SHP77 treated with DMSO at 0.1 percent for 48 hours (cell line): Measurements from ENCODE around the gene TANGO6.
"Not testable (repeated sequence)": the region's sequence is repeated elsewhere in the genome, so short reads cannot be mapped to it uniquely, and the experiment has no call there.

Experiments
- DNase-seq: peaks from one replicate; lab custom pipeline; 2025; lab: John Stamatoyannopoulos, UW

Gene TANGO6

DNA sequence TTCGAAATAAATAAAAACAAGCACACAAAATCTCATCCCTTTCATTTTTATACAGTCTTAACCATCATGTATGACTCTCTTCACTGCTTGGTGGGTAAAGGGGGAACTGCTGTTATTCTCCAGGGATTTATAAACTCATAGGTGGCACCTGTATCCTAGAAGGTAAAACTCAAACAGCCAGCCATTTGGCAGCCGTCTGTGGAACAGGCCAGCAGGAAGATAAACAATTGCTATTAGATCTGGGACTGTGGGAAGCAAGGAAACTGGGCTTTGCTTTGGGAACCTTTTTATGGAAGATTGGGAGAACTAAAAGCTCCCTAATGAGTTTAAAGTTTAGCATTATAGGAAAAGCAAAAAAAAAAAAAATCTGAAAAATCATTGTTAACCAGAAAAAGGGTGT lies 126.0 kb downstream of the TANGO6 start:
- DNase-seq = no peak

DNA sequence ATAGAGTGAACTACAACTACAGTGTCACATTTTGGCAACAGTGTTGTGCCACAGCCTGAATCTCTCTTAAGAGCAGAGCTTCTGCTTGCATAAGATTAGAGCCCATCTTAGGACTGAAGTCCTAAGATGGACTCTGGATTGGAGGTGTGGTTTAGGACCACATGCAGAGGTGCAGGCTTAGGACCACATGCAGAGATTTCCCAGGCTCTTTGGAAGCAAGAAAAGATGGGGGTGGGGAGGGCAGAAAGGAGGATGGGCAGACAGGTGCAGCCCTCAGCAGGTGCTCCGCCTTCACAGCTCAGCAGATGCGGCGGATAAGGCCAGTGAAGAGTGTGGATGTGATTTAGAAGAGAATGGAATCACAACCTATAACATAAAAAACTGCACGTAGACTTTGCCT lies 128.7 kb downstream of the TANGO6 start:
- DNase-seq = no peak

DNA sequence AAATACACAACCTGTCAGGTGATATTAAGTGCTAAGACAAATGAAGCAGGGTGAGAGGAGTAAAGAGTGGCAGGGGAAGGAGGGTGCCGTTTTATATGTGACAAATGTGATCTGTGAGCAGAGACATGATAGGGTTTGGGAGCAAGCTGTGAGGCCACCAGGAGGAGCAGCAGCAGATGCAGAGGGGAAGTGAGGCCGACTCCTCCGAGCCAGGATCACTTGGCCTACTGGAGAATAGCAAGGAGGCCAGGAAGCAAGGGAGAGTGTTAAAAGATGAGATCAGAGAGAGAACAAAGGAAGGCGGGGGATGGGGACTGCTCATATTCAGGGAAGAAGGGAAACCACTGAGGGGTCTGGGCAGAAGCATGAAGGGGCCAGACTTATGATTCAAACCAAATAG lies 129.4 kb downstream of the TANGO6 start:
- DNase-seq = no peak

DNA sequence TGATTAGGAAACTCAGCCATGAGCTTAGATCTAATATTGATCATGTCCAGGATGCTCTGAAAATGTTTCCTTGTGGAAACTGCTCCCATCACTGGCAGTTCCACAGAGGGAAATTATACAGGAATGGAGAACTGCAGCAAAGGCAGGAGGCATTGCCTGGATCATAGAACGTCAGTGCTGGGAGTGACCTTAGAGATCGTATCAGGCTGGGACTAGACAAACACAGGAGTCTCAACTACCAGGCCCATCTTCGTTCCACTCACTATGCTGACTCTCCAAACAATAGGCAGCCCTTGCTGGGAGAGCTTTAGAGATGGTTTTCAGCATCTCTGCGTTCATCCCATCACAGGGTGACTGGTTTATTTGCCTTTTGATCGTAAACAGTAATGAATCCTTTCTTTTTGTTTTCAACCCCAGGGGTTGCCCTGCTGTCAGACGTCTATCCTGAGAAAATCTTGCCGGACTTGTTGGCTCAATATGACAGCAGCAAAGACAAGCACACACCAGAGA lies 130.3 kb downstream of the TANGO6 start:
- no peak for DNase-seq

DNA sequence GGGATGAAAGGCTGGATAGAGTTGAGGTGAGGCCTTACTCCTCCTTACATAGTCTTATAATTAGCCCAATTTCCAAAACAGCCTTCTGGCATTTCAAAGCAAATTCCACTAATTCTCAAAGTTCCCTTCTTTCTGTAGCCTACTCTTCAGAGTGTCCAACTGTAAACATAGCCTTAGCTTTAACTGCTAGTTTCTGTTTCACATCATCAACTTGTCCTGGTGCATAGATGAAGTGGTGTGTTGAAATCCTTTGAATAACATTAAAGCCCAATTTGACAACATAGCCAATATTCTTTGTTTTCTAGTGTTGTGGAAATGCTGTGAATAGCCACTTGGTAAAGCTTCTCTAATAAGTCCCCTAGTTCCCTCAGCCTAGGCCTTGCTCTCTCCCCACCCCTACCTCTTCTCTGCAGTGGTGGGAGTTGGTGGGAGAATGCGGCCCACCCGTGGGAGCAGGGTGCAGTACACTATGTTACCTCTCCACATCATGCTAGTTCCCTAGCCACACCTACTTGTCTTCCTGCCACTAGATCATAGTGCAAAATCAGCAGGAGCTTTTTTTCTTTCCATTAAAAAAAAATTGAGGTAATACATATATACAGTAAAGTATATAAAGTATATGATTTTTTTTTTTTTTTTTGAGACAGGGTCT lies 135.1 kb downstream of the TANGO6 start:
- DNase-seq = no peak

DNA sequence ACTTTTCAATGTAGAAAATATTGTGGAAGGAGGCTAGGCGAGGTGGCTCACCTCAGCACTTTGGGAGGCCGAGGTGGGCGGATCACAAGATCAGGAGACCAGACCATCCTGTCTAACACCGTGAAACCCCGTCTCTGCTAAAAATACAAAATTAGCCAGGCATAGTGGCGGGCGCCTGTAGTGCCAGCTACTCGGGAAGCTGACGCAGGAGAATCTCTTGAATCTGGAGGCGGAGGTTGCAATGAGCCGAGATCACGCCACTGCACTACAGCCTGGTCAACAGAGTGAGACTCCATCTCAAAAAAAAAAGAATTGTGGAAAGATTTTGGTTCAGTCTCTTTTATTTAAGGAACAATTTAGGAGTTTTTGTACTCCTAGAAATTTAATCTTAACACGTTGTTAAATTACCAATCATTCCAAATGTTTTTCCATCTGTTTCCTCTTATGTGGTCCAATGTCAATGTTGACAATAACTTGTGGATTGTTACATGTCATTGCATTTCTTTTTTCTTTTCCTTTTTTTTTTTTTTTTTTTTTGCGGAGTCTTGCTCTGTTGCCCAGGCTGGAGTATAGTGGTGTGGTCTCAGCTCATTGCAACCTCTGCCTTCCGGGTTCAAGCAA lies 137.5 kb downstream of the TANGO6 start:
- DNase-seq = no peak

DNA sequence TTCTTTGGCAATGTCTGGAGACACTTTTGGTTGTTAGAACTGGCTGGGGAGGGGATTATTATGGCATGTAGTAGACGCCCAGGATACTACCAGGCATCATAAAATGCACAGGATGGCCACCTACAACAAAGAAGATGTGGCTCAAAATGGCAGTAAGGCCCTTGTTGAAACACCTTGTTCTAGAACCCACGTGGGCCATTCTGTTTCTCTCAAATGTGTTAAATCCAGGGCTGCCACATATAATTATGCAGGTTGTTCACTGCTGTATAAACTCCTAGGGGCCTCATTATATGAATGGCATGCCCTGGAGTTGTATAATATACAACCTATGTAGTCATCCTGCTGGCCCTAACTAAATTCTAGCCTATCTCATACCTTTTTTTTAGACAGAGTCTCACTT lies 138.6 kb downstream of the TANGO6 start:
- no peak for DNase-seq

DNA sequence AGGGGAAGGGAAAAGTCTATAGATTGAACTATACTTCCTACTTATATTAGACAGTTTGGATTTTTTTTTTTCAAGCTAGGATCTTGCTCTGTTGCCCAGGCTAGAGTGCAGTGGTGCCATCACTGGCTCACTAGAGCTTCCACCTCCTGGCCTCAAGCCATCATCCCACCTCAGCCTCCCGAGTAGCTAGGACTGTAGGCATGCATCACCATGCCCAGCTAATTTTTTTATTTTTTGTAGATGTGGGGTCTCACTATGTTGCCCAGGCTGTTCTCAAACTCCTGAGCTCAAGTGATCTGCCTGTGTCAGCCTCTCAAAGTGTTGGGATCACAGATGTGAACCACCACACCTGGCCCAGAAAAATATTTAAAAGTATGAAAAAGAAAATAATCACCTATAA lies 141.1 kb downstream of the TANGO6 start:
- DNase-seq = no peak

DNA sequence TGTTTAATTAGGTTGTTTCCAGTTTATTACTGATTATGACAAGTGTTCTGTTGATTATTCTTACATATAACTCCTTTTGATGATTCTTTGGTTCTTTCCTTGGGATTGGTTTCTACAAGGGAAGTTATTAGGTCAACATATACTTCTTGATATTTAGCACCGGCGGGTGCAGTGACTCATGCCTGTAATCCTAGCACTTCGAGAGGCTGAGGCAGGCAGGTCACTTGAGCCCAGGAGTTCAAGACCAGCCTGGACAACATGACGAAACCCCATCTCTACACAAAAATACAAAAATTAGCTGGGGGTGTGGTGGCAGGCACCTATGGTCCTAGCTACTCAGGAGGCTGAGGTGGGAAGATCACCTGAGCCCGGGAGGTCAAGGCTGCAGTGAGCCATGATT lies 141.9 kb downstream of the TANGO6 start:
- DNase-seq = no peak

DNA sequence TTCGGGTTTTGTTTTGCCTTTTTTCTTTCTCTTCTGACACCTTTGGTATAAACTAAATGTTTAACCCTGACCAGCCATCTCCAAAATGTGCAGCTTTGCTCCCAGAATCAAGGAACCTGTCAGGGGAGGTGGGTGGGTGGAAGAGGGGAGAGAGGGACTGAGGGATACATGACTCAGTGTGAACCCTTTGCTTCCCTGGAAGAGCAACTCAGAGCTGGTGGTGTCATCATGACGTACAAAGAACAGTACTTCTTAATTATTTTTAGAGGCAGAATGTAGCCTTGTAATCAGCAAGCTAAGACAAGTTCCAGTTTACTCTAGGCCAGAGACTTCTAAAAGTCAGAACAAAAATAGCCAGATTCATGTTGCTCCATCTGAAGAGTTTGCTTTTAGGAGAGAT lies 142.5 kb downstream of the TANGO6 start:
- no peak for DNase-seq

DNA sequence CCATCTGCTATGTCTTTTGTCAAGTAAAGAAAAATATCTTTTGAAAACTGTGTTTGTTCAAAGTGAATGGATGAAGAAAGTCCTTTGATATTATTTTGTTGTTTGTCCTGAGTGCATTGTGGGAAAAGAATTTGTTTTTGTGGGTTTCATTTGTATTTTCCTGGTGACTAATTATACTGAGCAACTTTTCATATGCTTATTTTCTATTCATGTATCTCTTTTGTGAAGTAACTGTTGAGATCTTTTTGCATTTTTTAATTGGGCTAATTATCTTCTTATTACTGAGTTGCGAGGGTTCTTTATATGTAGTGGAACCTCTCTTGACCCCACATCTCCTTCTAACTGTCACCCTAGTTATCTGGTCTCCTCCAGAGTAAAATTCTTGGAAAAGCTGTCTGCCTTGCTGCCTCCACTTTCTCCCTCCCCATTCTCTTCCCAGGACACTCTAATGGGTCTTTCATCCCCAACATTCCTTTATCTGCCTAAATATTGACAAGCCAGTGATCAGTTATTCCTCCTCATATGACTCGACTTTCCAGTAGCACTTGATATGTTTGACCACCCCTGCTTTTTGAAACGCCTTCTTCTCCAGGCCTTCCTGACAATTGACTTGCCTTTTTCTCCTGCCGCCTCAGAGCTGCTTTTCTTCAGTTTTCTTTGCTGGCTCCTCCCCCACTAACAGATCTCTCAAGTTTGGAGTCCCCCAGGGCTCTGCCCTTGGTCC lies 144.6 kb downstream of the TANGO6 start:
- no peak for DNase-seq

DNA sequence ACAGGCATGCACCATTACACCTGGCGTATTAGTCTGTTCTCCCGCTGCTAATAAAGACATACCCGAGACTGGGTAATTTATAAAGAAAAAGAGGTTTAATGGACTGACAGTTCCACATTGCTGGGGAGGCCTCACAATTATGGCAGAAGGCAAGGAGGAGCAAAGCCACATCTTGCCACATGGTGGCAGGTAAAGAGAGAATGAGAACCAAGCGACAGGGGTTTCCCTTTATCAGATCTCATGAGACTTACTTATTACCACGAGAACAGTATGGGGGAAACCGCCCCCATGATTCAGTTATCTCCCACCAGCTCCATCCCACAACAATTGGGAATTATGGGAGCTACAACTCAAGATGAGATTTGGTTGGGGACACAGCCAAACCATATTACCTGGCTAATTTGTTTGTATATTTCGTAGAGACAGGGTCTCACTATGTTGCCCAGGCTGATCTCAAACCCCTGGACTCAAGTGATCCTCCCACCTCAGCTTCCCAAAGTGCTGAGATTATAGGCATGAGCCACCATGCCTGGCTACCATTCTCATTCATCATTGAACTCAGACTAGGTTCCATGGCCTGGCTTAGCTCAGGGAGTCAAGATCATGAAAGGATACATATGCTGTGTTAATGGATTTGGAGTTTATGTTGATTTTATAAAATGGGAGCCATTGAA lies 147.0 kb downstream of the TANGO6 start:
- DNase-seq = not testable (repeated sequence)

DNA sequence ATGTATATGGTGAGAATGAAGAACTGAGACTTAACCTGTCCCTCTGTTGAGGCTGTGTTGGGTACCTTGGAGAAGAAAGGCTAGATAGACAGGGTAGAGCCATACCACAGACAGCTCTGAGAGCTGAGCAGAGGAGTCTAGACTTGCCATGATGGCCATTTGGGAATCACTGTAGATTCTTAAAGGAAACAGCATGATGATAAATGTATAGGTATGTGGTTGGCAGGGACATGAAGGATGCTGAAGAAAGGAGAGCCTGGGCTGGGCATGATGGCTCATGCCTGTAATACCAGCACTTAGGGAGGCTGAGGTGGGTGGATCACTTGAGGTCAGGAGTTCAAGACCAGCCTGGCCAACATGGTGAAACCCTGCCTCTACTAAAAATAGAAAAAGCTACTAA lies 147.7 kb downstream of the TANGO6 start:
- DNase-seq = no peak

DNA sequence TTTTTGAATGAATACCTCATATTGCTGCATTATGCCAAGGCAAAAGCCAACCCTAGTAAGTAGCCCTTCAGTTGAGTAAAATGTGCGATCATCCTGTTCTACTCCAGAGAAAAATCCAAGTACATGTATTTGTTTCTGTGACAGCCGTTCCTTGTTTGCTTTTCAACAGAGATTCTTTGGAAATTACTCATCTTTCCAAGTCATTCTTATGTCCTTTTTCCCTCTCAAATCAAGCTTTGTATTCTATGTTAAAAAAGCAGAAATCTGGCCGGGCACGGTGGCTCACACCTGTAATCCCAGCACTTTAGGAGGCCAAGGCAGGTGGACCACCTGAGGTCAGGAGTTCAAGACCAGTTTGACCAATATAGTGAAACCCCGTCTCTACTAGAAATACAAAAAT lies 149.2 kb downstream of the TANGO6 start:
- no peak for DNase-seq

DNA sequence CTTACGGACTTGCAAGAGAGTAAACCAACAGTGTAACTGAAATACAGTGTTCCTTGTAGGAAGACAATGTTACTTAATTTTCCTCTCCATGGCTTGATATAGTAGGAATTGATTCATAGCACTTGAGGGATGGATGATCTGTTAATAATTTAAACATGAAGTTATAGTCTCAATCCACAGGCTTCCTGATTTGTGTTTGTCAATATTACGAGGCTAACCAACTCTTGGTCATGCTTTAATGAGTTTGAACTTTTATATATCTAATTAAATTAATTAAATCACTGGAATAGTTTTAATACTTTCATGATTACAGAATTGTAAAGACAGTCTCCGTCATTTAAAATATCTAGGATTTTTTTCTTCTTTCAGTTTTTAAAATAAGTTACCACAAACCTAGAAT lies 150.1 kb downstream of the TANGO6 start:
- no peak for DNase-seq

DNA sequence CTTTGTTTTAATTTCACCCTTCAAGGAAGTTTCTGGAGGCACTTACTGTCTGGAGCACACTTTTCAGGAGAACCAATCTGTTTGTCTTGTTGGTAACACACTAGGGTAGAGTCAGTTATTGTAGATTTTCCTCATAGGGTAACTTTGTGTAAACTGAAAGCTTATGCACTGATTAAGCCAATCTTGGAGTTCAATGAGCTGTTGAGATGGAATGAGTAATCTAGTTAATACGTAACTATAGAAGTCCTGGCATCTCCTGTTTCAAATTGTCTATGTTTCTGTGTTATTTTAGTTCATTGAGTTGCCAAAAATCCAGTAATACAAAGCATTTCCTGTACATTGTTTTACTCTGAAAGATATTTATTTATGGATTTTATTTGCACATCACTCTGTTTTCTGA lies 150.6 kb downstream of the TANGO6 start:
- no peak for DNase-seq

DNA sequence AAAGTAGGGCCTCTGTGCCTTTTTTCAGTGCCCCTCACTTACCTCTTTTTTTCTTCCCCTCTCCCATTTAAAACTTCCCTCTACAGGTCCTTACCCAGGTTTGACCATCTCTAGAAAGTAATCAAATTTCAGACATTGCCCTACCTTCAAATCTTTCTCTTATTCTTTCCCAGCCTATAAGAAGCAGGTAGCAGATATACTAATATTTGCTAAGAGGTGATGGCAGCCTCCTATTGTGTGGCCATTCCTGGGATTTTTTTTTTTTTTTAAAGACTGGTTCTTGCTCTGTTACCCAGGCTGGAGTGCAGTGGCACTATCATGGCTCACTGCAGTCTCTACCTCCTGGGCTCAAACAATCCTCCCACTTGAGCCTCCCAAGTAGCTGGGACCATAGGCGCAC lies 151.0 kb downstream of the TANGO6 start:
- DNase-seq = no peak

DNA sequence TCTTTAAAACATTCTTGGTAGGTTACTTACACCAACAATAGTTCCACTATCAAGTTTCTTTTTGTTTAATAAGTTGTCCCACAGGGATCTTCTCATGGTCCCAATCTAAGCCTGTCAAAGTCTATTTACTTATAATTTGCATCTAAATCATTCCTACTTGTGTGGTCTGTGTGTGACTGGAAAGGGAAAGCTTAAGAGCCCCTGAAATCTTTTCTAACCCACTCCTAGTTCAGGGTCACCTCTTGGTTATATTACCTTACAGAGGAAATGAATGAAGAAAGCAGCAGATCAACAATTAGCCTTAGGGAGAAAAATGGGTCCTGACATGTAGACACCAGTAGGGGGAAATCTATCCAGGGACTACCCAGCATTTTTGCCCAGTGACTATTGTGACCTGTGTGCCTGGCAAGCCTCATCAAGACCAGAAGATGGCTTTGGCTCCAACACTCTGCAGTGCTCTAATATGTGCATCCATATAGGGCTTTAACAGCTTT lies 151.7 kb downstream of the TANGO6 start:
- no peak for DNase-seq

DNA sequence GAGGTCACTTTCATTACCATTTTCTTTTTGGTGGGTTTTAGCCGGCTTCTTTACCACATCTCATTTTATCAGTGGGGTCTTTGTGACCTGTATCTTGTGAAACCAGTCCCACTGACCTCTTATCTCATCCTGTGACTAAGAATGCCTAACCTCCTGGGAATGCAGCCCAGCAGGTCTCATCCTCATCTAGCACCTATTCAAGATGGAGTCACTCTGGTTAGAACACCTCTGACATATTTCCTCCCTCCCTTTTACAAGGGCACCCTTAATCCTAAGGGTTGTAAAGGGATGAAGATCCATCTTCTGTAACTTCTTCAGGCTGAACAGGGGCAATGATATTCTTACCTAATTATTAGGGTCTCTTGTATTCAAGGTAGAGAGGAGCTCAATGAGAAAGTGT lies 154.2 kb downstream of the TANGO6 start:
- DNase-seq = no peak

DNA sequence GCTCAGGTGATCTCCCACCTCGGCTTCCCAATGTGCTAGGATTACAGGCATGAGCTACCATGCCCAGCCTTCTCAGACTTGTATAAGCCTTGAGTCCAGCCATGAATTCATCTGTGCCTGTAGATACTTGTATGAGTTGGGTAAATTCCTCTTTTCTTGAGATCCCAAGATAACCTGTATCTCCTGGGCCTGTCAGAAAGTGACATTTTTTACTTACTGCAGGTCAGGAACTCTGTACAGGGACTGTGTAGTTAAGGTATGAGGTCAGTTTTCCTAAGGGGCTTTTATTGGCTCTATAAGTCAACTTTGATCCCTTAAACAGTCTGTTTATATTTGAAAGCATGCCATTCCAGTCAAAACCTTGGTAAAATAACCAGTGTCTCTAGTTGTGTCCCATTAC lies 155.8 kb downstream of the TANGO6 start:
- DNase-seq = no peak

DNA sequence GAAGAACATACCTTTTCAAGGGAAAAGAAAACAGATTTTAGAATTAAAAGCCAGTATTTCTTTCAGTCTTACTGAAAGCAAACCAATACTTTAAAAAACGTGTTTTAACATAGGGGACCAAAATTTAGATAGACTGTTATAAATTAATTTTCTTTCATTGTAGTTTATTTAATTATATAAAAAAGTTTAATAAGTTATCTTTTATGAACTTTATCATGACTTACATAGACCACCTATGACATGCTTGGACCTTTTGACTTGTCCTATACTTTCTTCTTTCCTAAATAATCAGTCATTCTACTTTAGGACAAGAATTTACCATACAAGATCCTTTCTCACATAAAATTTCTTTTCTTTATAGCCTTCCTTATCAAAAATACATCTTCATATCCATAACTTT lies 160.2 kb downstream of the TANGO6 start:
- DNase-seq = no peak

DNA sequence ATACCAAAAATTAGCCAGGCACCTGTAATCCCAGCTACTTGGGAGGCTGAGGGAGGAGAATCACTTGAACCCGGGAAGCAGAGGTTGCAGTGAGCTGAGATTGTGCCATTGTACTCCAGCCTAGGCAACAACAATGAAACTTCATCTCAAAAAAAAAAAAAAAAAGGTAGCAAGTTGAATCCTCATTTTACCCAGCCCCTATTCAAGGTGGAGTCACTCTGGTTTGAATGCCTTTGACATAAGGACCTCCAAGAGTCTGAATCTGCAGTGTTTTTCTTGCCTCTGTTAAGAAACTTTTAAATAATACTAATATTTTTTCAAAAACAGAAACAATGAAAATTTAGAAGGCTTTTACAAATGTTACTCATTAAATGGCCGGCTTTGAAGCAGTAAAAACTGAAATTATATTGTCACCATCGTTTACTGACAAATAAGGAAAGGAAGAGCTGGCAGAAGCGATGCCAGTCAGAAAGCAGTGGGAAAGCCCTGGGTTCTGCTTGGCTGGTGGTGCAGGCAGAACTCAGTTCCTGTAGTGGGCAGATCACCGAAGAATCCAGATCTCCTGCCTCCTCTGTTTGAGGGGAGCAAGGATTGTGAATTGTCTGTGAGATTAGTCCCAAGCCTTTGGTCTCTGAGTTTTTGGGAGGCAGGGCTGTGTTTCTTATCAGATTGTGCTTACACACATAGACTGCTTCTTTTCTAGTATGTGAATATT lies 162.5 kb downstream of the TANGO6 start:
- no peak for DNase-seq
